Nephron progenitor cell (in vitro differentiated cells): ENCODE results near the gene ZBTB11.
"Not testable (repeated sequence)": the region's sequence is repeated elsewhere in the genome, so short reads cannot be mapped to it uniquely, and the experiment has no call there.

Experiments used
- DNase-seq: peaks from one replicate; pipeline ENCODE4 v3.0.0; 2021
- H3K27ac Mint-ChIP-seq: 2 replicates; pipeline ENCODE4 v1.8.0; 2021; ENCODE audit warnings: mild to moderate bottlenecking, moderate library complexity, mixed read lengths
- H3K27me3 Mint-ChIP-seq: 2 replicates; pipeline ENCODE4 v1.8.0; 2021; ENCODE audit warnings: mild to moderate bottlenecking, low read depth, mixed read lengths; ENCODE audit not compliant: poor library complexity
- H3K36me3 Mint-ChIP-seq: 2 replicates; pipeline ENCODE4 v1.8.0; 2021; ENCODE audit warnings: low read depth, mixed read lengths
- H3K4me1 Mint-ChIP-seq: 2 replicates; pipeline ENCODE4 v1.8.0; 2021; ENCODE audit warnings: mixed read lengths
- H3K4me3 Mint-ChIP-seq: 2 replicates; pipeline ENCODE4 v1.8.0; 2021; ENCODE audit warnings: mild to moderate bottlenecking, moderate library complexity, mixed read lengths
- H3K9me3 Mint-ChIP-seq: 2 replicates; pipeline ENCODE4 v1.8.0; 2021; ENCODE audit warnings: mild to moderate bottlenecking, moderate library complexity, mixed read lengths
- CTCF ChIP-seq: fragments of 200-600 bp; sonication (generic); IDR thresholded peaks from 2 replicates; pipeline ENCODE4 v1.5.0; 2021; ENCODE audit warnings: antibody characterized with exemption

ZBTB11 gene

GRCh38 chr3:101617478-101617877, 59.5 kb downstream of the ZBTB11 start:
- Mint-ChIP-seq H3K9me3 (no peaks in the 10 kb centered on the region), H3K27me3 (no peaks in the 10 kb centered on the region), H3K4me1 (peaks cover 7% of the 10 kb centered on the region), H3K27ac (no peak overlapping the region), H3K36me3 (peaks cover 4% of the 10 kb centered on the region), H3K4me3 (no peak overlapping the region)
- TF ChIP-seq CTCF = no peak
- DNase-seq = no peak

- TF ChIP-seq CTCF = no peak
- no peaks in the 10 kb centered on the region for H3K9me3 Mint-ChIP-seq
- H3K36me3 Mint-ChIP-seq = peaks cover 4% of the 10 kb centered on the region
- H3K4me3 Mint-ChIP-seq = no peak overlapping the region
- no peaks in the 10 kb centered on the region for H3K27me3 Mint-ChIP-seq
- peaks cover 7% of the 10 kb centered on the region for H3K4me1 Mint-ChIP-seq
- no peak for DNase-seq
- H3K27ac Mint-ChIP-seq = no peak overlapping the region
Observed at GRCh38 chr3:101615525-101615924, 61.4 kb downstream of the ZBTB11 start.

GRCh38 chr3:101613014-101613413, 63.9 kb downstream of the ZBTB11 start:
- not testable (repeated sequence) for DNase-seq, H3K9me3 Mint-ChIP-seq, H3K36me3 Mint-ChIP-seq, H3K4me1 Mint-ChIP-seq, H3K27me3 Mint-ChIP-seq, H3K4me3 Mint-ChIP-seq
- peak overlapping the region; percentile 85 for H3K27ac Mint-ChIP-seq

- Mint-ChIP-seq H3K27me3 (no peaks in the 10 kb centered on the region), H3K4me3 (no peak overlapping the region), H3K4me1 (peaks cover 7% of the 10 kb centered on the region), H3K9me3 (no peaks in the 10 kb centered on the region), H3K27ac (peak overlapping the region; percentile 39), H3K36me3 (peaks cover 4% of the 10 kb centered on the region)
- DNase-seq = no peak
- no peak for TF ChIP-seq CTCF
Observed at GRCh38 chr3:101611023-101611422, 65.9 kb downstream of the ZBTB11 start.

- H3K27ac Mint-ChIP-seq, H3K4me1 Mint-ChIP-seq, H3K27me3 Mint-ChIP-seq, H3K36me3 Mint-ChIP-seq, H3K4me3 Mint-ChIP-seq, H3K9me3 Mint-ChIP-seq, DNase-seq: not testable (repeated sequence)
Observed at GRCh38 chr3:101605398-101605797, 71.5 kb downstream of the ZBTB11 start.

- DNase-seq = no peak
- Mint-ChIP-seq H3K4me3 (no peak overlapping the region), H3K27ac (no peak overlapping the region), H3K36me3 (peaks cover 16% of the 10 kb centered on the region), H3K4me1 (no peaks in the 10 kb centered on the region), H3K9me3 (peaks cover 9% of the 10 kb centered on the region), H3K27me3 (no peaks in the 10 kb centered on the region)
- no peak for TF ChIP-seq CTCF
Observed at GRCh38 chr3:101603184-101603583, 73.7 kb downstream of the ZBTB11 start.

GRCh38 chr3:101602731-101603130, 74.2 kb downstream of the ZBTB11 start:
- H3K36me3 Mint-ChIP-seq = peaks cover 16% of the 10 kb centered on the region
- H3K27me3 Mint-ChIP-seq = no peaks in the 10 kb centered on the region
- no peak for TF ChIP-seq CTCF
- DNase-seq = no peak
- H3K4me3 Mint-ChIP-seq = no peak overlapping the region
- H3K27ac Mint-ChIP-seq = no peak overlapping the region
- no peaks in the 10 kb centered on the region for H3K4me1 Mint-ChIP-seq
- peaks cover 9% of the 10 kb centered on the region for H3K9me3 Mint-ChIP-seq
